EL (cell line): ENCODE results near the gene ABCA13.

Source experiments
- DNase-seq: peaks from one replicate; pipeline ENCODE4 v3.0.0-alpha.2; 2016

The ABCA13 gene

DNA sequence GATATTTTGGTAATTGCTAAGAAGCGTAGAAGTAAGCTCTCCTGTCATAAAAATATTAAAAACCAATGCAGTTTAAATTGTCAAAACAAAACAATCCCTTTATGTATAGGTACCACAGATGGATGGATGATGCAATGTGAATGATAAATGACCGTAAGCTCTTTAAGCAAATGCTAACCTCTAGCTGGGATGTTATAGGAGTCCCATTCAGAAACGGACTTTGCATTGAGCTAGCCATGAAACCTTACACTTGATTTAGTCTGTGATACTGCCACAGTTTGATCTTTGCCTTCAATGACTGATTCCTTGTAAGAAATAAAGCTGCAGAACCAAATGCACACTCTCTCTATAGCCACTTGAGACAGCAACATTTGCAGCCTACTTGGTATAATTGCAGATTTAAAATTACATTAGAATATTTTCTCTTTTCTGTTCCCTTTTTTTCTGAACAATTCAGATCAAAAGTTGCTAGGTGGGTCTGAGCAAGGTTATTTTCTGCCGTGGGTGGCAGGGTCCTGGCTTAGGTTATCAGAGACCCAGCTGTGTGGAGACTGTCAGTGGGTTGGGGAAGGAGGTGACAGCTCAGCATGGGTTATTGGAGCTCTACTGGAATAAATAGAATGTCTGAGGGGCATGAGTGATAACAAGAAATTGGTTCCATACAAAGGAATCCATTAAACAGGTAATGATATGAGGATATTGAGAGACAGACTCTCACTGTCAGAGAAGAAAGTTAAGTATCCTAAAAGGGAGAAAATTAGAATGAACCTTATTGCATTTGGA lies 494.3 kb downstream of the ABCA13 start:
- DNase-seq: no peak

DNA sequence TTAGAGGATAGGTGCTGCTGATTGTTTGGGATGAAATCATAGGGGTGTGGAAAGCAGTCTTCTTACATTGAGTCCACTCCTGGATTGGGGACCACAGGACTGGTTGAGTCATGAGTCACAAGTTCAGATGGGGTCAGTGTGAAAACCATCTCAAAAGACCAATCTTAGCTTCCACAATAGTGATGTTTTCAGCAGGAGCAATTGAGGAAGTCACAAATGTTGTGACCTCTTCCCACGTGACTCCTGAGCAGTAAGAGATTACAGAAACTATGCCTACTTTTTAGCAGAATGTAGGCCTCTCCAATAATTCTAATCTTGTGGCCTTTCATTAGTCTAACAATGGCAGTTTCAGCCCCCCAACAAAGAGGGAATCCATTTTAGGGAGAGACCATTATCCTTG lies 496.1 kb downstream of the ABCA13 start:
- no peak for DNase-seq

DNA sequence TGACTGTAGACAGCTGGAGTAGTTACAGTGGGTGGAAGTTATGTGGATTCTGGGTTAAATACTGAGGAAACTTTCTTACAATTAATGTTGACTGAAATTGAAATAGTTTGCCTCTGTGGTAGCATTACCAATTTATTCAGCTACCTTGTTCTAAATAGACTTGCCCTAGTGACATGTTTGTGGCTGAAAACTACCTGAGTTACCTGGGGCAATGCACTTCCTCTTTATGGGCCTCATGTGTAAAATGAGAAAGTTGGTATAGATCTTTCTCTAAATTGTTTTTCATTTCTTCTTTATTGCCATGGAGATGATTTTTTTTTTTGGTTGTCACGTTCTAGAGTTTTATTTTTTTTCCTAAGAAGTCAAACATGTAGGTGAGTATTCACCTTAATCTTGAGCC lies 500.4 kb downstream of the ABCA13 start:
- no peak for DNase-seq

DNA sequence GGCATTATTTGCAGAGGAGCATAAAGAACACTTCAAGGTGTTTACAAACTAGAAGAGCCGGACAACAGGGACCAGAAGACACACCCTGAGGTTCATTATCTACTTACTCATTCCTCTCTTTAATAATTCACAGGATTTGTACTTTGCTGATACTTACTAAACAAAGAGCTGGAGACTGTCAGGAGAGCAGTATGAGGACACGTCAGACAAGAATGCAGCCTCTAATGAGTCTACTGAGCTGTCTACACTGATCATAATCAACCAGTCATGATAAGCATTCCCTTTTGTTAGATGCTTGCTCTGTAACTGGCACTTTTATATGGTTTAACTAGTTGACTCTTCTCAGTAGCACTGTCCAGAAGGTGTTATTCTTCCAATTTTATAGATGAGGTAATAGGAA lies 509.7 kb downstream of the ABCA13 start:
- no peak for DNase-seq

DNA sequence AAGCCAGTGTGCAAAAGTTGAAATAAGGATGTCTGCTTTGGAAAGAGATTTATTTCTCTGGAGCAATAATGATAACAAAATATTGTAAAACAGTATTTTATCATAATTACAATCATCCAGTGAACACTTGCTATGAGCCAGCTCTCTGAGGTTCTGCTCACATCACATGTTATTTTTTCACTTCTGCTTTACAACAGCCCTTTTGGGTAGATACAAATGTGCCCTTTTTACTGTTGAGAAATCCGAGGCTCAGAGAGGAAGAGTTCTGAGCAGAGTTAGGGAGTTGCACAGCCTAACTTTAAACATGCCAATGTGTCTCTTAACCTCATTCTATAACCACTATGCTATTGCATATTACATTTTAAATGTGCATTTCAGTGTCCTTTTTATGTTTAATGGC lies 520.5 kb downstream of the ABCA13 start:
- no peak for DNase-seq
